GM19324 (cell line): ENCODE measurements around the gene DDAH1.

ENCODE experiments used
- ATAC-seq: cut with Tn5 transposase; IDR thresholded peaks from one replicate; pipeline ENCODE4 v1.9.1; 2021; ENCODE audit warnings: mild to moderate bottlenecking, moderate library complexity; ENCODE audit not compliant: unreplicated experiment, low FRiP score

DDAH1 gene

GRCh38 chr1:85333186-85333585 lies 131.8 kb downstream of the DDAH1 start:
- ATAC-seq, result no peak

GRCh38 chr1:85332575-85332974 lies 132.4 kb downstream of the DDAH1 start:
- ATAC-seq, result no peak

DNA sequence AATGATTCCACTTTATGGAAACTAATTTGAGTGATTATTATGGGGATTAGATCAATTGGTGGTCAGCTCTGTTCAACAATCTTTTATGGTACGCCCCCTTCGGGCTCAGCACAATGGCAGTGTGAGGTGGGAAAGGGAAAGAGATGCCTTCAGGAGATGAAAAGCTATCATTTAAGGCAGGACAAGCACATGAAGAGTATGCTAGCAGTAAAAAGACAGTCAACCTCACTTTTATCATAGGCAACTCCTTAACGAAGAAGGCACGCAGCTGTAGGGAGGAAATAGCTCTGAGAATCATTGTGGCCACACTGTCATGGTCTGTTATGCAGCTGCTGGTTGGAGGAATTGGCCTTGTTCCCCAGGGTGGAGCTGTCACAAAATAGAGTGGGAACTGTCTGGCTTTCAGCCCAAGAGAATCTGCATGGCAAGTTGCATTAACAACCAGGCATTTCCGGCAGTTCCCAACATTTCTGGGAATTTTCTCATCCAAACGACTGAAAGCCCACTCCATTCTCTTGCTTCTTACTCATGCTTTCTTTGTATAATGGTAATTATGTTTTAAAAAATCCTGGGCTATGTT lies 134.2 kb downstream of the DDAH1 start:
- no peak for ATAC-seq

- ATAC-seq, result no peak
Observed at GRCh38 chr1:85330214-85330631, 134.7 kb downstream of the DDAH1 start.

DNA sequence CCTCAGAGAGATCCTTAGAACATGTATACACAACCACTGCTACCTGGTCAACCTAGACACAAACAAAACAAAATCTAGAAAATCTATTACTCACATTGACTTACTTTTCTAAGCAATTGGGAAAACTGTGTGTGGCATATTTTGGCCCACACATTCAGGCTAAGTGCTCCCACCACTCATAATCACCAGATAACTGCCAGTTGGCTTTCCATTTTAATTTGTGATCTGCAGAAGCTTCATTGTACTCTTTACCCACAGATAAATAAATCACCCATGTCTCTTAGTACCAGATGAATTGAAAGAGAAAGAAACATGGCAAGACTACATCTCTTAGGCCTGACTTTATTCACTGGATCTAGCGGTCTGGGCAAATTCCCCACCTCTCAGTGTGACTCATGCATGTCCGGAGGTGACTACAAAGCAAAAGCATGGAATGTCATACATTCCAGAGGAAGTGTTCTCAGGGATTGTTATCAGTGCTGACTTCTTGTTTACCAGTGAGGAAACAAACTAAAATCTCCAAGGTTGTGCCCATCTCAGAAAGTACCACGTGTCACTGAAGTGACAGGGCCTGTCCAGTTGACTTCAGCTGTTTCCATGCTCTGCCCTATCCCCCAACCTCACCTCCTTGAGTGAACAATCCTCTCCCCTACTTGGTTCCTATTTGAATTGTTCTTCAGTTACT lies 136.1 kb downstream of the DDAH1 start:
- ATAC-seq, result no peak

DNA sequence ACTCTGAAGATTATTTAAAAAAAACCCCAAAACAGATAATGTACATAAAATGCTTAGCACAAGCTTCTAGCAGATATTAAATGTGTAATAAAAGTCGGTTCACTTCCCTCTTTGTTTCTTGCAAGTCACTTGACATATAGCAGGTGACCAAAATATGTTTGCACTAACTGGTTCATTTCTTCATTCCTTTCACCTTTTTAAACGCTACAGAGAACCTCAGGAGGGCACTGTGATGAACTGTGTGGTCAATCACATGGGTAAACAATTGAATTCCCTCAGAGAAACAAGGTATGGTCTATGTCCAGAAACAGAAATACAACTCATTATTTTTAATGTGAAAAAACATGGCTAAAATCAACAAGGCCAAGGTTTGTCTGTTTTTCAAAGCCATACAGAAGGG lies 137.2 kb downstream of the DDAH1 start:
- ATAC-seq, result no peak

GRCh38 chr1:85326851-85327250 lies 138.1 kb downstream of the DDAH1 start:
- ATAC-seq, result no peak

GRCh38 chr1:85326336-85326735 lies 138.6 kb downstream of the DDAH1 start:
- ATAC-seq, result no peak

DNA sequence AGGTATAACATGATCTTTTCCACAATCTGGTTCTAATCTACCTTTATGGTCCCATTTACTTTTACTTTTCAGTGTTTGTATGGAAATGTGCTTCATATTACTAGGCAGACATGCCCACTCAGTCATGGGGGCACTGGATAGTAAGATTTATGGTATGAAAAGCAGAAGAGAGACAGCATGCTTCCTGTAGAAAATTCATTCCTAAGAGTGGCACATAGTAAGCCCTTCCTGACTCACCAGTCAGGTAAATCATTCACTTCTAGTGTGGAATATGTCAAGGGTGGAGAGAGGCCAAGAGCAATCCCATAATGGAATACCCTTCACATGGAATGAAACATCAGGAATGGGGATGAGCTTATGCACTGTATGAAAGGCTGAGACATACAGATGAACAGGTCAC lies 139.0 kb downstream of the DDAH1 start:
- ATAC-seq, result no peak

GRCh38 chr1:85323770-85324169 lies 141.2 kb downstream of the DDAH1 start:
- ATAC-seq, result no peak

GRCh38 chr1:85322655-85323054 lies 142.3 kb downstream of the DDAH1 start:
- no peak for ATAC-seq

GRCh38 chr1:85321237-85321964 lies 143.6 kb downstream of the DDAH1 start:
- ATAC-seq, result no peak

DNA sequence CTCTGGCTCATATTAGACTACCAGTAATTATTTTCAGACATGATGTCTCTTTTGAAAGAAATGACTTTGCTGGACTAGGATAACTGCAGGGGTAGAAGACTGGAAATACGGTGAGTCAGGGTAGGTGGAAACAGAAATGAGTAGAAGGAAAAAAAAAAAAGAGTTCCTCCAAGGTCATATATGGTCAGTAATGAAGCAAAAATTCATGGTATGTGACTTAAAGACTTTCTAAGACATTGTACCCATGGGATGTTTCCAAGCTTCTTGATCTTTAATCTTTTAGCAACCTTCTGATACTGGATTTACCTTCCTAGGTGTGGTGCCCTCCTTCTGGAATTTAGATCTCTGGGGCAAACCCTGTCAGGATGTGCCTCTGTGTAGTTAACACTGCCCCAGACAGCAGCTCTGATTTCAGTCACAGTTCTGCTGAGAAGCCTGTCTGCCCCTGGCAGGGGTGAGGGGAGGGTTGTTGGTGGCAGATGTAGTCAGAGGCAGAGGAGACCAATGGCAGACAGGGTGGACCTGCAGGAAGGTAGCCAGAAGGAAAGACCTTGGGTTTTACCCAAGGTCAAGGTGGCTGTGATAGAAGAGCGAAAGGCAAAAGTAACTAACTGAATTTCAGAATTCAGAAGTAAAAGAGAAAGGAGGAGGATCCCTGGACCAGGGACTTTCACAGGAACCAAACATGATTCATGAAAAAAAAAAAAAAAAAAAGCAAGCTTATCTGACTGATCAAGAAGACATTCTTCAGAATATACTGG lies 144.4 kb downstream of the DDAH1 start:
- no peak for ATAC-seq

- ATAC-seq, result no peak
Observed at GRCh38 chr1:85319931-85320330, 145.0 kb downstream of the DDAH1 start.

DNA sequence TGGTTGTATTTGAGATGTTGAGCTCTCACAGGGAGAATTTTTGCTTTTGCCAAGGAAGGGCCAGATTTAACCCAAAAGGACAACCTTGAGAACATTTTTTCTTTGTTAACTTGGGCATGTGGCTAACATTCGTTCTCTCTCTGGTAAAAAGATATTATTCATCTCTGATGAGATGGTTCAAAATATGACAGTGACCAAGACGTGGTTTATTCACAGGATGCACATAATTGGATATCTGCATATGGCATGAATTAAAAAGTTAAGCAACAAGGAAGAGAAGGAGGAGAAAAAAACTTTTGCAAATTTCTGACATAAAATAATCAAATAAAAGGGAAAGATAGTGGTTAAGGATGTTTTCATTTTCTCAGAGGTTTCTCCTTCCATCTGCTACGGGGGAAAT lies 145.5 kb downstream of the DDAH1 start:
- no peak for ATAC-seq

DNA sequence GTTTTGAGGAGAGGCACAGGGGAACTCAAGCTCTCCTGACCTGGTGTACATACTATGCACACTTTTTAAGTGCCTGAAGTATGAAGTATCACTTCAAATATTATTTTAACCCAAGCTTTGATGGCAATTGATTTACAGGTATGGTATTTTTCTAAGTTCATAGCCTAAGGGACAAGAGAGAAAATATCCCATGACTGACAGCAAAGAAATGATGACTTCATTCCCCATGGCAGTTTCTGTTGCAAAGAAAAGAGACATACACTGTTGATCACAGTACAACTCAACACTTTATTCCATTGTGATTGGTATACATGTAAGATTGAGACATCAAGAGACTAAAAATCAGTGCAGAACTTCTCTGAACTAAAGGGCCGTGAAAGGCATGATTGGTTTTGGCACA lies 146.7 kb downstream of the DDAH1 start:
- no peak for ATAC-seq

DNA sequence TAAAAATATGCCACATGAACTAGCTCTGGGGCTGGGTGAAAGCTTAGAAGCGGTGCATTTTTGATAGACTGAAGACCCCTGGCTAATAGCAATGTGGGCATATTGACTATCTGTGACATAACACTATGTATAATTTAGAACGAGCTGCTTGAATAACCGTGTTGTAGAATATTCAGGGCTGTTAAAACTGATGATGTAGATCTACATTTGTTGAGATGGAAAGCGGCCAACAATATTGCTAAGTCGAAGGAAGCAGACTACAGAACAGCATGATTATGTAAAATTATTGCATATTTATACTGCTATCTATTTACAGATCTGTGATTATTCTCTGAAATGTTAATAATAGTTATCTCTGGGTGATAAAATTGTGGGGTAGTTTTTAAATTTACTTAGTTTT lies 147.4 kb downstream of the DDAH1 start:
- ATAC-seq, result no peak

DNA sequence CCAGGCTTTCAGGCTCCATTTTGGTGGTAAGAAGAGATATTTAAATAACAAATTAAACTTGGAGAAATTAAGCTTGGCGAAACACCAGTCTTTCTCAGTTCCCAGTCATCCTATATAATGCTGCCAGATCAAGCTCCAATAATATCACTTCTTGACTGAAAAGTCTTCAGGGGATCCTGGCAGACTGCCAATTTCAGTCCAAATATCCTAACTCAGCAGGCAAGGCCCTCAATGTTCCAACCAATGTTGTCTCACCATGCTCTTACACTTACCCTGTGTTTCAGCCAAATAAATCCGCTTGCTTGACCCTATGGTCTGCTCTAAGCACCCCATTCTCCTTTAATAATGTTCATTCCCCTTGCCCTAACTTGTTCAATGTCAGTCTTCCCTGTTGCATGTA lies 148.6 kb downstream of the DDAH1 start:
- ATAC-seq, result no peak

- ATAC-seq, result no peak
Observed at GRCh38 chr1:85315789-85316188, 149.2 kb downstream of the DDAH1 start.

DNA sequence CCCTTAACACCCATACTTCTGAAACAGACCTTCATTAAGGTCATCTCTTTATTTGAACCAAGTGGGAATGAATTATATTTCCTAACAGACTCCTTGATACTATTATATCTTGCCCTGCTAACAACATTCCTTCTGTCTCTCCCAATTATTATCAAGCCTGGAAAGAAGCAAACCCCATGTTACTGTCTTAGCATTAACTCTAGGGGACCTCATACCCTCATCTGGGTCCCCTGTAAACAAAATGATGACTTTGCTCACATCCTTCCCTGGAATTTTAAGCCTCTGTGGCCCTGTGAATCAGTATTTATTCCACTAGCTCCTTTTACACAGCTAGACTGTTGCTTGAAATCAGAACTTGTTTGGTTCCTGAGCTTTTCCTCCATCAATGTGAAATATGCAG lies 150.2 kb downstream of the DDAH1 start:
- no peak for ATAC-seq
